Endothelial cell of umbilical vein (primary cell): ENCODE results near the gene HAT1. TPM values are rescaled to one million over a fixed set of nuclear protein-coding genes. Genes with fewer than 3 reads are reported as not detected.

Experiments
- BruUV-seq: library from RNA; stranded (reverse); fragments of 400-500 nt; replicated peaks from 2 replicates; lab custom pipeline; 2021; lab: Mats Ljungman, UMichigan
- CTCF ChIA-PET: fragments of 300-600, 350-600 bp; sonication (Branson Sonifier 250); formaldehyde crosslinking; loops from one replicate; lab custom pipeline; 2021; ENCODE audit warnings: antibody characterized with exemption, inconsistent platforms; lab: Charles Lee
- POLR2A ChIA-PET: fragments of 300-600, 350-600 bp; sonication (Branson Sonifier 250); formaldehyde crosslinking; loops from one replicate; lab custom pipeline; 2021; ENCODE audit warnings: antibody characterized with exemption, inconsistent platforms; lab: Charles Lee
- DNase-seq: peaks from one replicate; pipeline ENCODE4 v3.0.0-alpha.2; 2011; ENCODE audit warnings: low read depth, low spot score
- FAIRE-seq: peaks from 2 replicates; lab custom pipeline; 2011; peaks lifted over from hg19 to GRCh38; lab: Jason Lieb, UNC
- H2AFZ ChIP-seq: 2 replicates; pipeline ENCODE4 v1.6.0; 2012; ENCODE audit warnings: low read depth, low read length, control low read depth, inconsistent platforms
- H3K27ac ChIP-seq: 2 replicates; pipeline ENCODE4 v1.5.1; 2011; ENCODE audit warnings: low read depth, mild to moderate bottlenecking, control low read depth, low read length, moderate library complexity; ENCODE audit not compliant: insufficient read depth
- H3K27me3 ChIP-seq, 2 experiments: 2 replicates each; pipeline versions ENCODE4 v1.6.0 to v1.6.1; 2011; ENCODE audit warnings: low read length in 2 of 2, mixed read lengths in 1 of 2; ENCODE audit not compliant: control insufficient read depth in 2 of 2, insufficient read depth in 2 of 2
- H3K36me3 ChIP-seq, 2 experiments: 2 replicates in 1 of 2; 3 replicates in 1 of 2; pipeline ENCODE4 v1.5.1; 2011; ENCODE audit warnings: low read length in 2 of 2, mild to moderate bottlenecking in 1 of 2, moderate library complexity in 1 of 2; ENCODE audit not compliant: control insufficient read depth in 2 of 2, insufficient read depth in 2 of 2; ENCODE audit errors: extremely low read depth in 1 of 2
- H3K4me1 ChIP-seq: 3 replicates; pipeline ENCODE4 v1.5.1; 2011; ENCODE audit warnings: mild to moderate bottlenecking, low read length; ENCODE audit not compliant: control insufficient read depth, insufficient read depth; ENCODE audit errors: extremely low read depth
- H3K4me2 ChIP-seq: 2 replicates; pipeline ENCODE4 v1.6.1; 2011; ENCODE audit warnings: low read length, control low read depth, mixed read lengths; ENCODE audit not compliant: insufficient read depth
- H3K4me3 ChIP-seq, 3 experiments: fragments of 200-600 bp in 1 of 3; sonication (generic), shearing (Covaris generic) in 1 of 3; replicated peaks in 1 of 3; 2 replicates each; pipeline ENCODE4 v1.5.1; 2011 to 2016; ENCODE audit warnings: control low read depth in 3 of 3, low read length in 3 of 3, mild to moderate bottlenecking in 2 of 3, inconsistent platforms in 1 of 3, low read depth in 1 of 3, moderate library complexity in 1 of 3; ENCODE audit not compliant: insufficient read depth in 1 of 3
- H3K79me2 ChIP-seq: 2 replicates; pipeline ENCODE4 v1.6.0; 2012; ENCODE audit warnings: low read length, inconsistent platforms; ENCODE audit not compliant: control insufficient read depth, insufficient read depth
- H3K9ac ChIP-seq: replicated peaks from 2 replicates; pipeline ENCODE3; 2011; ENCODE audit warnings: low read length, control low read depth; ENCODE audit not compliant: insufficient read depth; ENCODE audit errors: extremely low read depth
- H3K9me1 ChIP-seq: replicated peaks from 3 replicates; pipeline ENCODE4 v1.6.0; 2011; ENCODE audit warnings: mild to moderate bottlenecking, low read length; ENCODE audit not compliant: control insufficient read depth, insufficient read depth; ENCODE audit errors: extremely low read depth
- H3K9me3 ChIP-seq: replicated peaks from 2 replicates; pipeline ENCODE4 v1.5.1; 2012; ENCODE audit warnings: low read length, inconsistent platforms; ENCODE audit not compliant: control insufficient read depth, insufficient read depth
- H4K20me1 ChIP-seq: replicated peaks from 2 replicates; pipeline ENCODE3; 2011; ENCODE audit warnings: mild to moderate bottlenecking, low read length; ENCODE audit not compliant: control insufficient read depth, insufficient read depth; ENCODE audit errors: extremely low read depth
- EZH2 ChIP-seq: IDR thresholded peaks from 2 replicates; pipeline ENCODE4 v1.6.1; 2012; ENCODE audit warnings: borderline replicate concordance, low read depth, mild to moderate bottlenecking, moderate library complexity, low read length, inconsistent platforms; ENCODE audit not compliant: severe bottlenecking
- FOS ChIP-seq: IDR thresholded peaks from 2 replicates; pipeline ENCODE4 v1.6.1; 2011; ENCODE audit warnings: mild to moderate bottlenecking, low read length, moderate library complexity, borderline replicate concordance; ENCODE audit not compliant: insufficient read depth
- GATA2 ChIP-seq: IDR thresholded peaks from 2 replicates; pipeline ENCODE4 v1.7.0; 2011; ENCODE audit warnings: low read depth, mild to moderate bottlenecking, moderate library complexity, mixed read lengths, low read length; ENCODE audit not compliant: insufficient read length, insufficient read depth
- JUN ChIP-seq: IDR thresholded peaks from 2 replicates; pipeline ENCODE4 v1.6.1; 2011; ENCODE audit warnings: borderline replicate concordance, low read depth; ENCODE audit not compliant: insufficient read length, insufficient read depth
- MYC ChIP-seq: IDR thresholded peaks from one replicate; pipeline ENCODE4 v1.6.1; 2011; ENCODE audit warnings: mild to moderate bottlenecking, low read depth, low read length
- POLR2A ChIP-seq: IDR thresholded peaks from 2 replicates; pipeline ENCODE4 v1.6.1; 2012; ENCODE audit warnings: low read depth, mild to moderate bottlenecking, control low read depth, low read length
- POLR2AphosphoS5 ChIP-seq: IDR thresholded peaks from 2 replicates; pipeline ENCODE4 v1.6.1; 2012; ENCODE audit warnings: low read depth, mild to moderate bottlenecking, control low read depth, low read length, moderate library complexity; ENCODE audit not compliant: insufficient read depth
- dilution Hi-C: fragments of 300-500 bp; cut with MboI; formaldehyde crosslinking; loops from one replicate; pipeline ENCODE4 v1.15.0; 2019; ENCODE audit warnings: low sequenced_read_pairs; ENCODE audit not compliant: extremely low pct_ligation_motif_present
- intact Hi-C: fragments of 100-400 bp; cut with micrococcal nuclease; formaldehyde crosslinking; loops from one replicate; pipeline ENCODE4 v1.10.0; 2022
- polyA plus RNA-seq, 4 experiments: library from polyadenylated mRNA; depleted of rRNA in 3 of 4; stranded (reverse) in 3 of 4; unstranded in 1 of 4; fragments of >200 nt; gene quantifications; 2 replicates each; pipeline versions ENCODE4 v1.2.1 to v1.2.3, GENCODE V29; 2011 to 2012; ENCODE audit warnings: missing spikeins in 1 of 4
- total RNA-seq: library from RNA; stranded (reverse); gene quantifications from 2 replicates; pipeline ENCODE4 v1.2.3, GENCODE V29; 2021
- TF ChIP-seq, protein P1 (sequence below), 2 donors: IDR thresholded peaks; 1 replicate in 1 of 2; 2 replicates in 1 of 2; pipeline ENCODE4 v1.5.1; 2011; ENCODE audit warnings: low read length in 2 of 2, mild to moderate bottlenecking in 2 of 2, moderate library complexity in 2 of 2, control low read depth in 1 of 2, inconsistent platforms in 1 of 2, low read depth in 1 of 2; ENCODE audit not compliant: insufficient read depth in 1 of 2; ENCODE audit errors: extremely low read depth in 1 of 2
- TF ChIP-seq, protein P2 (sequence below): IDR thresholded peaks from 2 replicates; pipeline ENCODE4 v1.6.1; 2011; ENCODE audit not compliant: insufficient read depth, insufficient read length

HAT1 gene
- total and polyA plus RNA-seq, 2 donors (not counting 3 experiments of a cell fraction or from before 2014, with no cell fraction given), result 27.4 to 50.3 TPM

DNA sequence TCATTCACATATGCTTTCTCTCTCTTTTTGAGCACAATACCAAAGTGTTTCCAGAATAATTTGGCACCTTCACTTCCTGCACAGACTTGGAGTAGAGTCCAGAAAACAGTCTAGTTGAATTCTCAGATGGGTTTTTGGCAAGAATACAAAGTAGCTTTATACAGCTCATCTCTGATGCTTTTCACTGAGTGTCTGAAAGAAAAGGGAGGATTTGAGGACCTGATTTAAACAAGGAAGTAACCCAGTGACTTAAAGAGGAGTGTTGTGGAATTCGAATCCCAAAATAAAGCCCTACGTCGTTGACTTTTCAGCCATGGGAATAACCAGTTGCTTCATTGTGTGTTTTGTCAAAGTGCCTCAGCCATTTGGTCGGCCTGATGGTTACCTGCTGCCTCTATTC lies 109.3 kb downstream of the HAT1 start:
- DNase-seq (no peak), FAIRE-seq (no peak)
- Histone ChIP-seq H3K79me2 (no peaks in the 10 kb centered on the region), H3K27ac (no peak overlapping the region), H2AFZ (no peak overlapping the region), H3K9me1 (no peaks in the 10 kb centered on the region), H3K4me2 (no peak overlapping the region), H3K4me3 (no peak overlapping the region), H3K4me1 (no peaks in the 10 kb centered on the region), H3K9me3 (no peaks in the 10 kb centered on the region), H4K20me1 (no peaks in the 10 kb centered on the region), H3K27me3 (no peaks in the 10 kb centered on the region), H3K9ac (no peak overlapping the region), H3K36me3 (no peaks in the 10 kb centered on the region)
- intact Hi-C loops (no loop called here), dilution Hi-C loops (no loop called here)
- POLR2A ChIA-PET, result no interaction called here
- CTCF ChIA-PET, result no interaction called here
- TF ChIP-seq POLR2A (no peak), FOS (no peak), JUN (no peak), MYC (no peak), GATA2 (no peak), EZH2 (no peak), POLR2AphosphoS5 (no peak)
- TF ChIP-seq, protein P1, sequence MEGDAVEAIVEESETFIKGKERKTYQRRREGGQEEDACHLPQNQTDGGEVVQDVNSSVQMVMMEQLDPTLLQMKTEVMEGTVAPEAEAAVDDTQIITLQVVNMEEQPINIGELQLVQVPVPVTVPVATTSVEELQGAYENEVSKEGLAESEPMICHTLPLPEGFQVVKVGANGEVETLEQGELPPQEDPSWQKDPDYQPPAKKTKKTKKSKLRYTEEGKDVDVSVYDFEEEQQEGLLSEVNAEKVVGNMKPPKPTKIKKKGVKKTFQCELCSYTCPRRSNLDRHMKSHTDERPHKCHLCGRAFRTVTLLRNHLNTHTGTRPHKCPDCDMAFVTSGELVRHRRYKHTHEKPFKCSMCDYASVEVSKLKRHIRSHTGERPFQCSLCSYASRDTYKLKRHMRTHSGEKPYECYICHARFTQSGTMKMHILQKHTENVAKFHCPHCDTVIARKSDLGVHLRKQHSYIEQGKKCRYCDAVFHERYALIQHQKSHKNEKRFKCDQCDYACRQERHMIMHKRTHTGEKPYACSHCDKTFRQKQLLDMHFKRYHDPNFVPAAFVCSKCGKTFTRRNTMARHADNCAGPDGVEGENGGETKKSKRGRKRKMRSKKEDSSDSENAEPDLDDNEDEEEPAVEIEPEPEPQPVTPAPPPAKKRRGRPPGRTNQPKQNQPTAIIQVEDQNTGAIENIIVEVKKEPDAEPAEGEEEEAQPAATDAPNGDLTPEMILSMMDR (IDR thresholded peaks at IDR 0.05; ENCODE audit: extremely low read depth in 1 of 2, insufficient read depth in 1 of 2, low read depth in 1 of 2, low read length in 2 of 2), result no peak
- TF ChIP-seq, protein P2, sequence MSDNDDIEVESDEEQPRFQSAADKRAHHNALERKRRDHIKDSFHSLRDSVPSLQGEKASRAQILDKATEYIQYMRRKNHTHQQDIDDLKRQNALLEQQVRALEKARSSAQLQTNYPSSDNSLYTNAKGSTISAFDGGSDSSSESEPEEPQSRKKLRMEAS, result no peak
- BruUV-seq, result no TSS peak

Other genes starting within 250 kb of the HAT1 start
- 138 and 144 TPM in 2 replicates for gene DYNC1I2, start 235.0 kb upstream of the HAT1 start, total RNA-seq
- gene DYNC1I2, start 235.0 kb upstream of the HAT1 start, polyA plus RNA-seq, result 93.4 and 131 TPM in 2 replicates
- gene SLC25A12, start 28.2 kb upstream of the HAT1 start, total RNA-seq, result 17.1 and 17.5 TPM in 2 replicates
- 11.7 and 13.6 TPM in 2 replicates for gene SLC25A12, start 28.2 kb upstream of the HAT1 start, polyA plus RNA-seq
- gene METAP1D, start 77.5 kb downstream of the HAT1 start, total RNA-seq, result 8.1 TPM in 2 replicates
- 3.7 and 4.2 TPM in 2 replicates for gene METAP1D, start 77.5 kb downstream of the HAT1 start, polyA plus RNA-seq
- not detected in 2 replicates for gene DLX1, start 163.0 kb downstream of the HAT1 start, total RNA-seq
- 0.12 and 0.14 TPM in 2 replicates for gene DLX1, start 163.0 kb downstream of the HAT1 start, polyA plus RNA-seq
- gene DLX2, start 180.4 kb downstream of the HAT1 start, total RNA-seq, result not detected in 2 replicates
- not detected in 2 replicates for gene DLX2, start 180.4 kb downstream of the HAT1 start, polyA plus RNA-seq